ENCODE data around the gene HOXD4.

Gene HOXD4

GRCh38 chr2:176158855-176159662 lies 7.7 kb downstream of the HOXD4 start:
- DNase-seq, result no peak

DNA sequence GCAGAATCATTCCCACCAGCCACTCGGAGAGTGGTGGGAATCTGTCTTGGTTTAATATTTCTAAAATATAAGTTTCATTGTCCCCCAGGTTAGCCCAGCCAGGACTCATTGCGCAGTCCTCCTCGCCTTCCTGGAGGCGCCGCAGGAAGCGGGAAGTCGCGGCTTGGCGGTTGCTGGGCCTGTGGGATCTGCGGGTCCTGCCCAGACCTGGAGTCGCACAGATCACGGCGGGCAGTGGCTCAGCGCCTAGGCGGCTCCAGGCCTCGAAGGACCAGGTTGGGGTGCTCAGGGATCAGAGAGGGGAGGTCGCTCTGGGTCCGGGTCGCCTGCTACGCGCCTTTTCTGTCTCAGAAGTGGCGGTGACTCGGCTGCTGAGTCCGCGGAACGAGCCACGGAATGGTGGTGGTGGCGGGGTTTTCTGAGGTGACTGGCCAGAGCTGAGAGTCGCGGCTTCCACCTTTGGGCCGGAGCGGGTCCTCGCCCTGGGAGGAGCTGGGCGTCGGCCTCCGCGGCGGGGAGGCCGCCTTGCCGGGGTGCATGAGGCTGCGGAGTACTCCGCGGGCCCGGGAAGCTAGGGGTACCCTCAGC lies 8.4 kb downstream of the HOXD4 start:
- no peak for DNase-seq

GRCh38 chr2:176160251-176160985 lies 9.1 kb downstream of the HOXD4 start:
- DNase-seq, result no peak

DNA sequence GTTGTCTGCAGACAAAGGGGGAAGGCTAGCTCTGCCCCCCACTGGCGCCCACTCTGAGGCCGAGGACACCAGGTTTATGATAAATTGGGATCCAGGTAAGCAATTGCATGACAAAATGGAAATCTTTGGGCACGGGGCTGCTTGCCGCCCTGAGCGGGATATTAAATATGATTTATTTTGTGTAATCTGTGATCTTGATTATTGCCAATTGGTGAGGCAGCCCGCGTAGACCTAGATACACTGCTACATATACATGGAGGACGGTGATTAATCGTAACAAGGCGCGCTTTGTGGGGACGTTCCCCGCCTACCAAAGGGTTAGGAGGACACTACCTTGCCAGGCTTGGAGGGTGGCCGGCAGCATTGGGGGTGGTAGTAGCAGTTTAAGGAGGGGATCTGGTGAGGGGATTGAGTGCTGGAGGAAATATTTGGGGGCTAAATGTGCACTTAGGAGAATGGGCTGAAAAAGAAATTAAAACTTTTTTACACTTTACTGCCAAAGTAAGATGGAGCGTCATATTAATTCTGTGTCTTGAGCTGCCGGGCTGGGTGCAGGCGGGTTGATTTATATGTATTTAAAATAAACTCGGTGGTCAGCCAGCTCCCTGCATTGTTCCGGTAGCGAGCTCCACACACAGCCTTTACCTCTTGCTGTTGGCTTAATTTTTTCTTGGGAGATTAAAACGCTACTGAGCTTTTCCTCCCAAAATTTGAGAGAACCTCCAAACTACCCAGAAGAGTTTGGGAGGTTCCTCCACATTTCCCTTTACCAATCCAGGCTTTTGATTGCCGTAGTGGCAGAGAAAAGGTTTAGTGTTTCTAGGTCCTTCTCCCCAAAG lies 9.9 kb downstream of the HOXD4 start:
- no peak for DNase-seq

GRCh38 chr2:176161825-176162626 lies 10.7 kb downstream of the HOXD4 start:
- DNase-seq, result no peak

DNA sequence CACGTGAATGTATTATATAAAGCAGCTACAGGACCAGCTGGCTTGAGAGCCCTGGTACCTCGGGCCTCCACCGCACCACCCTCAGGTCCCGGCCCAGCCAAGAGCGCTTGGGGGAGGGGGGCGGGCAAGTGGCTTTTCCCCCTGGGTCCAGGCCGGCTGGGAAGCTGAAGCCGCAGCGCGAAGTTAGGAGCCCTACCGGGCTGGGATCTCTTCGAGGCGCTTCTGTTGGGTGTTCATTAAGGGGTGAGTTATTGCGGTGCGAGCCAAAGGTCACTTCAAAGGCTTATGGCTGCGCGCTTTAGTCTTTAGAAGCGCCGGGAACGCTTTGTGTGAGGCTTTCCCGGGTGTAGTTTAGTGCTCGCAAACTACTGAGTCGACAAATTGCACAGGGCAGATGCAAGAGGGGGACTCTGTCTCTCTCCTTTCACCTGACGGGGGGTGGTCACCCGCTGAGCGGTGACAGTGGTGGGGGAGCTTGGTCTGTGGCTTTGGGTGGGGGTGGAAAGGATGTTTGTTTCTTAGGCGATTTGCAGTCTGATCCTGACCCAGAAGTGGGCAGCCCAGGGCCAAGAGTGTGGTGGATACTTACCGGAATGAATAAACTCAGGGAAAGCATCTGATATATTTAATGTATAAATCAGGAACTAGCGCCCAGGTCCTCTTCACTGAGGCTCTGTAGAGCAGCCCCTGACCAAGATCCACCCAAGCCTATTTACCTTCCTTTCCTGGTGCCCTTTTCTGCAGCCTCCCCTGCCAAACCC lies 11.7 kb downstream of the HOXD4 start:
- DNase-seq, result no peak

GRCh38 chr2:176163672-176164056 lies 12.3 kb downstream of the HOXD4 start:
- no peak for DNase-seq

- DNase-seq, result no peak
Observed at GRCh38 chr2:176164201-176164600, 12.9 kb downstream of the HOXD4 start.

- DNase-seq, result no peak
Observed at GRCh38 chr2:176164611-176165369, 13.4 kb downstream of the HOXD4 start.

DNA sequence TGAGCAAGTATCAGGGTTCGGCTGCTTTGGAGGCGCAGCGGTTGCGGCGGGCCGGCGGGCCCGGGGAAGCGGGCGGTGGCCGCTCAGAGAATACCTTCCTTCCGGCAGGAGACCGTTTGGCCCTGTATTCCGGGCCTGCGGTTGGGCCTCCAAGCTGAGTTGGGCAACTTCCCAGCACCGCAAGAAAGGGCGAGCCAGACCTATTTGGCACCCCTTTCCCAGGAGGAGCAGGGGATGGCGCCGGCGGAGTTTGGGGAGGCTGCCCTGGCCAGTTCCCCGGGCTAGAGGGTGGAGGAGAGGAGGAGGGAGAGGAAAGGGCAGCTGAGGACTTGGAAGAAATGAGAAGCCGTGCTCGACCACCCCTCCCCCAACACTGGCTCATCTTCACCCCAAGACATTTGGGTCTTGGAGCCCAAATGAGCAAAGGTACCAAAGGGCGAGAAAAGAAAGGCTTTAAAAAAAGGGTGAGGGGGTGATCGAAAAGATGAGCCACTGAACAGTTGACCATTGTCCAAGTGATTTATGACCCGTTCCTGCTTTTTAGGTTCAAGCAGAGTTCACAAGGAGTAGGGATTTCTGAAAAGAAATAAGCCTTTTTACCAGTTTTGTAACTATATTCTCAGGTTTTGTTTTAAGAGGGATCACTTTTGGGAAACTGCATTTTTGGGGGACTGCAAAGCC lies 14.2 kb downstream of the HOXD4 start:
- no peak for DNase-seq

DNA sequence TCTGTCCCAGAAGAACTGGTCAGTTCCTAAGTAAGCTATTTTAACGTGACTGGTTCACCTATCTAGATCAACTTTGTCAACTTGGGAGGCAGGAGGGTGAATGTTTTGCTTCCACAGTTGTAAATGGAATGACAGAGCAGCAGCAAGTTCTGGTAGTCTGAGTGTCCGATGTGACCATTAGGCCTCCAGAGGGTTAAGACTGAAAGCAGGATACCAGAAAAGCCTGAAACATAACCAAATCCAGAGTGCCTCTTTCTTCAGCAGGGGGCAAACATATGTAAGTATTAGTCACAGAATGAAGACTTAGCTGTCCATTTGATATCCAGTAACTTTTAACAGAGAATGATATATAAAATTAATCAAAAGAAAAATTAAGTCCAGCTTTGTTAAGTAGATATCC lies 14.9 kb downstream of the HOXD4 start:
- no peak for DNase-seq

GRCh38 chr2:176167398-176167797 lies 16.0 kb downstream of the HOXD4 start:
- DNase-seq, result no peak

DNA sequence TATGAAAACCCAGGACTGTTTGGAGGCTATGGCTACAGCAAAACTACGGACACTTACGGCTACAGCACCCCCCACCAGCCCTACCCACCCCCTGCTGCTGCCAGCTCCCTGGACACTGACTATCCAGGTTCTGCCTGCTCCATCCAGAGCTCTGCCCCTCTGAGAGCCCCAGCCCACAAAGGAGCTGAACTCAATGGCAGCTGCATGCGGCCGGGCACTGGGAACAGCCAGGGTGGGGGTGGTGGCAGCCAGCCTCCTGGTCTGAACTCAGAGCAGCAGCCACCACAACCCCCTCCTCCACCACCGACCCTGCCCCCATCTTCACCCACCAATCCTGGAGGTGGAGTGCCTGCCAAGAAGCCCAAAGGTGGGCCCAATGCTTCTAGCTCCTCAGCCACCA lies 17.8 kb downstream of the HOXD4 start:
- no peak for DNase-seq

- no peak for DNase-seq
Observed at GRCh38 chr2:176169711-176170110, 18.4 kb downstream of the HOXD4 start.

GRCh38 chr2:176170602-176171305 lies 19.4 kb downstream of the HOXD4 start:
- DNase-seq, result no peak

GRCh38 chr2:176171351-176172006 lies 20.1 kb downstream of the HOXD4 start:
- no peak for DNase-seq

- DNase-seq, result no peak
Observed at GRCh38 chr2:176172007-176172894, 20.9 kb downstream of the HOXD4 start.
